Measurements from ENCODE around the gene CBLL1.
A peak's percentile ranks its signal among the peaks of the same experiment; 100 is the strongest.

Gene CBLL1

GRCh38 chr7:107728276-107728675, 15.7 kb upstream of the CBLL1 start:
- DNase-seq, result no peak
- in situ Hi-C loops (cut with HindIII; ENCODE audit: low pct_ligation_motif_present, low pct_unique_long_range_greater_than_20kb, low sequenced_read_pairs), result no loop called here

- DNase-seq, result no peak
- in situ Hi-C loops (cut with HindIII; ENCODE audit: low pct_ligation_motif_present, low pct_unique_long_range_greater_than_20kb, low sequenced_read_pairs), result no loop called here
Measured at GRCh38 chr7:107742678-107743566, 1.0 kb upstream of the CBLL1 start.

GRCh38 chr7:107744345-107744750, 406 bp downstream of the CBLL1 start:
- in situ Hi-C loops (cut with HindIII; ENCODE audit: low pct_ligation_motif_present, low pct_unique_long_range_greater_than_20kb, low sequenced_read_pairs), result no loop called here

GRCh38 chr7:107746006-107746405, 2.1 kb downstream of the CBLL1 start:
- DNase-seq, result no peak
- in situ Hi-C loops (cut with HindIII; ENCODE audit: low pct_ligation_motif_present, low pct_unique_long_range_greater_than_20kb, low sequenced_read_pairs), result no loop called here

More at GRCh38 chr7:107744345-107744750, 406 bp downstream of the CBLL1 start:
- DNase-seq, result peak; percentile 67

- in situ Hi-C loops (cut with HindIII; ENCODE audit: low pct_ligation_motif_present, low pct_unique_long_range_greater_than_20kb, low sequenced_read_pairs), result loop anchor here (25.0 kb wide), 1 partner anchor 111 kb away; no protein-coding TSS in a partner anchor
- DNase-seq, result no peak
Measured at GRCh38 chr7:107751113-107751512, 7.2 kb downstream of the CBLL1 start.

GRCh38 chr7:107754642-107755041, 10.7 kb downstream of the CBLL1 start:
- in situ Hi-C loops (cut with HindIII; ENCODE audit: low pct_ligation_motif_present, low pct_unique_long_range_greater_than_20kb, low sequenced_read_pairs), result loop anchor here (25.0 kb wide), 1 partner anchor 108 kb away; no protein-coding TSS in a partner anchor
- peak; percentile 19 for DNase-seq

GRCh38 chr7:107758667-107759066, 14.7 kb downstream of the CBLL1 start:
- no peak for DNase-seq
- in situ Hi-C loops (cut with HindIII; ENCODE audit: low pct_ligation_motif_present, low pct_unique_long_range_greater_than_20kb, low sequenced_read_pairs), result loop anchor here (25.0 kb wide), 1 partner anchor 104 kb away; no protein-coding TSS in a partner anchor

GRCh38 chr7:107767391-107767790, 23.4 kb downstream of the CBLL1 start:
- in situ Hi-C loops (cut with HindIII; ENCODE audit: low pct_ligation_motif_present, low pct_unique_long_range_greater_than_20kb, low sequenced_read_pairs), result loop anchor here (25.0 kb wide), 1 partner anchor 95 kb away; no protein-coding TSS in a partner anchor
- no peak for DNase-seq

GRCh38 chr7:107768263-107768662, 24.3 kb downstream of the CBLL1 start:
- in situ Hi-C loops (cut with HindIII; ENCODE audit: low pct_ligation_motif_present, low pct_unique_long_range_greater_than_20kb, low sequenced_read_pairs), result loop anchor here (25.0 kb wide), 1 partner anchor 94 kb away; no protein-coding TSS in a partner anchor

GRCh38 chr7:107773027-107773426, 29.1 kb downstream of the CBLL1 start:
- DNase-seq, result no peak
- in situ Hi-C loops (cut with HindIII; ENCODE audit: low pct_ligation_motif_present, low pct_unique_long_range_greater_than_20kb, low sequenced_read_pairs), result loop anchor here (25.0 kb wide), 1 partner anchor 89 kb away; no protein-coding TSS in a partner anchor

More at GRCh38 chr7:107768263-107768662, 24.3 kb downstream of the CBLL1 start:
- no peak for DNase-seq

GRCh38 chr7:107777702-107778101, 33.8 kb downstream of the CBLL1 start:
- no peak for DNase-seq
- in situ Hi-C loops (cut with HindIII; ENCODE audit: low pct_ligation_motif_present, low pct_unique_long_range_greater_than_20kb, low sequenced_read_pairs), result no loop called here

- in situ Hi-C loops (cut with HindIII; ENCODE audit: low pct_ligation_motif_present, low pct_unique_long_range_greater_than_20kb, low sequenced_read_pairs), result no loop called here
- no peak for DNase-seq
Measured at GRCh38 chr7:107778283-107778682, 34.3 kb downstream of the CBLL1 start.

GRCh38 chr7:107779647-107780099, 35.7 kb downstream of the CBLL1 start:
- in situ Hi-C loops (cut with HindIII; ENCODE audit: low pct_ligation_motif_present, low pct_unique_long_range_greater_than_20kb, low sequenced_read_pairs), result no loop called here

GRCh38 chr7:107782374-107782773, 38.4 kb downstream of the CBLL1 start:
- DNase-seq, result no peak
- in situ Hi-C loops (cut with HindIII; ENCODE audit: low pct_ligation_motif_present, low pct_unique_long_range_greater_than_20kb, low sequenced_read_pairs), result no loop called here

More at GRCh38 chr7:107779647-107780099, 35.7 kb downstream of the CBLL1 start:
- DNase-seq, result no peak

- in situ Hi-C loops (cut with HindIII; ENCODE audit: low pct_ligation_motif_present, low pct_unique_long_range_greater_than_20kb, low sequenced_read_pairs), result no loop called here
- DNase-seq, result no peak
Measured at GRCh38 chr7:107783648-107784047, 39.7 kb downstream of the CBLL1 start.

- in situ Hi-C loops (cut with HindIII; ENCODE audit: low pct_ligation_motif_present, low pct_unique_long_range_greater_than_20kb, low sequenced_read_pairs), result no loop called here
- DNase-seq, result no peak
Measured at GRCh38 chr7:107785170-107785569, 41.2 kb downstream of the CBLL1 start.

- DNase-seq, result no peak
- in situ Hi-C loops (cut with HindIII; ENCODE audit: low pct_ligation_motif_present, low pct_unique_long_range_greater_than_20kb, low sequenced_read_pairs), result no loop called here
Measured at GRCh38 chr7:107785926-107786325, 42.0 kb downstream of the CBLL1 start.

GRCh38 chr7:107788216-107788615, 44.3 kb downstream of the CBLL1 start:
- in situ Hi-C loops (cut with HindIII; ENCODE audit: low pct_ligation_motif_present, low pct_unique_long_range_greater_than_20kb, low sequenced_read_pairs), result no loop called here

GRCh38 chr7:107788662-107789061, 44.7 kb downstream of the CBLL1 start:
- DNase-seq, result no peak
- in situ Hi-C loops (cut with HindIII; ENCODE audit: low pct_ligation_motif_present, low pct_unique_long_range_greater_than_20kb, low sequenced_read_pairs), result no loop called here

More at GRCh38 chr7:107788216-107788615, 44.3 kb downstream of the CBLL1 start:
- DNase-seq, result no peak
